ENCODE results near the gene TAP1.

GRCh38 chr6:32857156-32857891, 3.8 kb upstream of the TAP1 start:
- TF ChIP-seq EZH2 (IDR thresholded peaks at IDR 0.05; ENCODE audit: low read depth) (no peak), CTCF (conservative IDR thresholded peaks at IDR 0.05) (no peak)

Measured in PC-9 (cell line).